CD4-positive, alpha-beta T cell treated with Interleukin-15 for 1 hour (primary cell): ENCODE results near the gene LILRA1.
A peak's percentile ranks its signal among the peaks of the same experiment; 100 is the strongest.
"Not testable (repeated sequence)": the region's sequence is repeated elsewhere in the genome, so short reads cannot be mapped to it uniquely, and the experiment has no call there.

Experiments
- DNase-seq: peaks from one replicate; pipeline ENCODE4 v3.0.0-alpha.2; 2020

Gene LILRA1

GRCh38 chr19:54627912-54628311 lies 34.5 kb downstream of the LILRA1 start:
- not testable (repeated sequence) for DNase-seq

GRCh38 chr19:54630262-54630661 lies 36.8 kb downstream of the LILRA1 start, which contains the start of gene LILRB1:
Gene LILRB1 (plus strand): TSS chr19:54630484. CDS start chr19:54631074, 590 bp downstream.
- DNase-seq: not testable (repeated sequence)

GRCh38 chr19:54630782-54631181 lies 37.4 kb downstream of the LILRA1 start:
- DNase-seq: no peak

- DNase-seq: not testable (repeated sequence)
Measured at GRCh38 chr19:54631489-54632337, 38.3 kb downstream of the LILRA1 start.

- DNase-seq: not testable (repeated sequence)
Measured at GRCh38 chr19:54632517-54632916, 39.1 kb downstream of the LILRA1 start.

- DNase-seq: no peak
Measured at GRCh38 chr19:54633401-54633800, 40.0 kb downstream of the LILRA1 start.

GRCh38 chr19:54636081-54636480 lies 42.6 kb downstream of the LILRA1 start:
- not testable (repeated sequence) for DNase-seq

- DNase-seq: no peak
Measured at GRCh38 chr19:54638683-54639082, 45.3 kb downstream of the LILRA1 start.

GRCh38 chr19:54642953-54643352 lies 49.5 kb downstream of the LILRA1 start:
- DNase-seq: peak; percentile 42

- DNase-seq: peak; percentile 49
Measured at GRCh38 chr19:54643583-54643982, 50.2 kb downstream of the LILRA1 start.

GRCh38 chr19:54644056-54644455 lies 50.6 kb downstream of the LILRA1 start:
- DNase-seq: peak; percentile 59

GRCh38 chr19:54646331-54646841 lies 53.0 kb downstream of the LILRA1 start:
- DNase-seq: no peak

- no peak for DNase-seq
Measured at GRCh38 chr19:54648129-54648528, 54.7 kb downstream of the LILRA1 start.

GRCh38 chr19:54650108-54650655 lies 56.8 kb downstream of the LILRA1 start:
- DNase-seq: no peak
